ENCODE results near the gene AGBL2.

- TF ChIP-seq, protein P1, sequence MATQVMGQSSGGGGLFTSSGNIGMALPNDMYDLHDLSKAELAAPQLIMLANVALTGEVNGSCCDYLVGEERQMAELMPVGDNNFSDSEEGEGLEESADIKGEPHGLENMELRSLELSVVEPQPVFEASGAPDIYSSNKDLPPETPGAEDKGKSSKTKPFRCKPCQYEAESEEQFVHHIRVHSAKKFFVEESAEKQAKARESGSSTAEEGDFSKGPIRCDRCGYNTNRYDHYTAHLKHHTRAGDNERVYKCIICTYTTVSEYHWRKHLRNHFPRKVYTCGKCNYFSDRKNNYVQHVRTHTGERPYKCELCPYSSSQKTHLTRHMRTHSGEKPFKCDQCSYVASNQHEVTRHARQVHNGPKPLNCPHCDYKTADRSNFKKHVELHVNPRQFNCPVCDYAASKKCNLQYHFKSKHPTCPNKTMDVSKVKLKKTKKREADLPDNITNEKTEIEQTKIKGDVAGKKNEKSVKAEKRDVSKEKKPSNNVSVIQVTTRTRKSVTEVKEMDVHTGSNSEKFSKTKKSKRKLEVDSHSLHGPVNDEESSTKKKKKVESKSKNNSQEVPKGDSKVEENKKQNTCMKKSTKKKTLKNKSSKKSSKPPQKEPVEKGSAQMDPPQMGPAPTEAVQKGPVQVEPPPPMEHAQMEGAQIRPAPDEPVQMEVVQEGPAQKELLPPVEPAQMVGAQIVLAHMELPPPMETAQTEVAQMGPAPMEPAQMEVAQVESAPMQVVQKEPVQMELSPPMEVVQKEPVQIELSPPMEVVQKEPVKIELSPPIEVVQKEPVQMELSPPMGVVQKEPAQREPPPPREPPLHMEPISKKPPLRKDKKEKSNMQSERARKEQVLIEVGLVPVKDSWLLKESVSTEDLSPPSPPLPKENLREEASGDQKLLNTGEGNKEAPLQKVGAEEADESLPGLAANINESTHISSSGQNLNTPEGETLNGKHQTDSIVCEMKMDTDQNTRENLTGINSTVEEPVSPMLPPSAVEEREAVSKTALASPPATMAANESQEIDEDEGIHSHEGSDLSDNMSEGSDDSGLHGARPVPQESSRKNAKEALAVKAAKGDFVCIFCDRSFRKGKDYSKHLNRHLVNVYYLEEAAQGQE (IDR thresholded peaks at IDR 0.05): no peak
- TF ChIP-seq CTCF (IDR thresholded peaks at IDR 0.05; ENCODE audit: low read depth, low read length, missing input control) (no peak), ZBTB33 (IDR thresholded peaks at IDR 0.05) (no peak), TAF1 (conservative IDR thresholded peaks at IDR 0.05) (no peak), JUND (IDR thresholded peaks at IDR 0.05) (no peak), SP1 (IDR thresholded peaks at IDR 0.05) (no peak), YY1 (IDR thresholded peaks at IDR 0.05) (no peak)
- TF ChIP-seq, protein P2, sequence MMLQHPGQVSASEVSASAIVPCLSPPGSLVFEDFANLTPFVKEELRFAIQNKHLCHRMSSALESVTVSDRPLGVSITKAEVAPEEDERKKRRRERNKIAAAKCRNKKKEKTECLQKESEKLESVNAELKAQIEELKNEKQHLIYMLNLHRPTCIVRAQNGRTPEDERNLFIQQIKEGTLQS (IDR thresholded peaks at IDR 0.05): no peak
Observed at GRCh38 chr11:47631473-47631872, 83.7 kb downstream of the AGBL2 start.

Measured in liver (tissue), 3 donors.